ENCODE data around the gene NMT1. TPM values are rescaled to one million over a fixed set of nuclear protein-coding genes. Genes with fewer than 3 reads are reported as not detected.

Gene NMT1
- total RNA-seq, 1 experiment from 2014 or later = 173 TPM

- Histone ChIP-seq H3K27me3 (ENCODE audit: insufficient read depth, low read length) (no peaks in the 10 kb centered on the region), H3K4me1 (ENCODE audit: control insufficient read depth in 1 of 2, insufficient read depth in 2 of 2, low read length in 2 of 2) (peaks cover 3 to 10% of the 10 kb centered on the region in 2 experiments; a peak in 2 of 4 replicates), H2AFZ (ENCODE audit: low read depth, low read length, poor library complexity, severe bottlenecking) (no peak overlapping the region), H3K36me3 (ENCODE audit: control insufficient read depth in 1 of 2, insufficient read depth in 2 of 2, low read length in 2 of 2) (peaks cover 2 to 13% of the 10 kb centered on the region in 2 experiments; a peak in 3 of 4 replicates), H3K79me2 (ENCODE audit: insufficient read depth, low read length) (no peaks in the 10 kb centered on the region), H3K9me3 (ENCODE audit: control insufficient read depth in 1 of 2, insufficient read depth in 1 of 2, low read depth in 1 of 2, low read length in 2 of 2) (no peaks in the 10 kb centered on the region), H3K9ac (ENCODE audit: low read length) (no peak overlapping the region), H3K27ac (ENCODE audit: low read depth, low read length) (0 out of 2 replicates have a peak overlapping the region, but pooled peaks have one; percentile 28), H4K20me1 (ENCODE audit: insufficient read depth) (no peaks in the 10 kb centered on the region), H3K4me2 (ENCODE audit: low read length) (no peak overlapping the region), H3K4me3 (replicated peaks in 1 of 2; ENCODE audit: low read depth in 1 of 2, low read length in 2 of 2) (no peak overlapping the region), H3K9me2 (ENCODE audit: insufficient read depth) (no peaks in the 10 kb centered on the region)
- CTCF ChIA-PET = no interaction called here
- intact Hi-C loops (cut with micrococcal nuclease) = no loop called here
- no peak for ATAC-seq
- no peak for DNase-seq (ENCODE audit: low read depth, low spot score)
- TSS peak; percentile 38 for BruUV-seq (replicated peaks)
- RAD21 ChIA-PET (ENCODE audit: low non-redundant PET in 1 of 2, low total read pairs in 2 of 2, uncharacterized antibody in 2 of 2, unreplicated experiment in 2 of 2) = no interaction called here
- no peak for TF ChIP-seq ZBTB33 (IDR thresholded peaks at IDR 0.05; ENCODE audit: extremely low read depth, insufficient replicate concordance, low read length)
- TF ChIP-seq RAD21 (IDR thresholded peaks at IDR 0.05; ENCODE audit: low read depth) = no peak
- no peak for TF ChIP-seq TCF7L2 (IDR thresholded peaks at IDR 0.05; ENCODE audit: borderline replicate concordance, extremely low read depth, insufficient read depth, insufficient read length)
- no peak for TF ChIP-seq CEBPB (IDR thresholded peaks at IDR 0.05; ENCODE audit: low read depth)
- TF ChIP-seq SP1 (IDR thresholded peaks at IDR 0.05; ENCODE audit: low read depth) = no peak
- TF ChIP-seq JUND (IDR thresholded peaks at IDR 0.05) = no peak
- no peak for TF ChIP-seq CBX3 (IDR thresholded peaks at IDR 0.05; ENCODE audit: low read depth)
- no peak for TF ChIP-seq SIN3A (IDR thresholded peaks at IDR 0.05; ENCODE audit: low read depth)
- TF ChIP-seq REST (IDR thresholded peaks at IDR 0.05; ENCODE audit: low read depth) = no peak
- TF ChIP-seq POLR2A (IDR thresholded peaks at IDR 0.05; ENCODE audit: borderline replicate concordance, extremely low read depth, insufficient read depth, insufficient read length) = no peak
- no peak for TF ChIP-seq ELF1 (IDR thresholded peaks at IDR 0.05; ENCODE audit: borderline replicate concordance, low read depth)
- TF ChIP-seq SRF (IDR thresholded peaks at IDR 0.05; ENCODE audit: low read depth) = no peak
- no peak for TF ChIP-seq YY1 (IDR thresholded peaks at IDR 0.05; ENCODE audit: extremely low read depth, insufficient replicate concordance, low read depth, low read length)
- TF ChIP-seq POLR2AphosphoS5 (IDR thresholded peaks at IDR 0.05; ENCODE audit: low read depth, low read length) = no peak
- TF ChIP-seq, protein P1, sequence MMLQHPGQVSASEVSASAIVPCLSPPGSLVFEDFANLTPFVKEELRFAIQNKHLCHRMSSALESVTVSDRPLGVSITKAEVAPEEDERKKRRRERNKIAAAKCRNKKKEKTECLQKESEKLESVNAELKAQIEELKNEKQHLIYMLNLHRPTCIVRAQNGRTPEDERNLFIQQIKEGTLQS (IDR thresholded peaks at IDR 0.05) = no peak
- TF ChIP-seq, protein P2, sequence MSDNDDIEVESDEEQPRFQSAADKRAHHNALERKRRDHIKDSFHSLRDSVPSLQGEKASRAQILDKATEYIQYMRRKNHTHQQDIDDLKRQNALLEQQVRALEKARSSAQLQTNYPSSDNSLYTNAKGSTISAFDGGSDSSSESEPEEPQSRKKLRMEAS (IDR thresholded peaks at IDR 0.05) = no peak
- no peak for TF ChIP-seq ZNF274 (IDR thresholded peaks at IDR 0.05; ENCODE audit: low read depth, low read length)
- TF ChIP-seq, protein P3, sequence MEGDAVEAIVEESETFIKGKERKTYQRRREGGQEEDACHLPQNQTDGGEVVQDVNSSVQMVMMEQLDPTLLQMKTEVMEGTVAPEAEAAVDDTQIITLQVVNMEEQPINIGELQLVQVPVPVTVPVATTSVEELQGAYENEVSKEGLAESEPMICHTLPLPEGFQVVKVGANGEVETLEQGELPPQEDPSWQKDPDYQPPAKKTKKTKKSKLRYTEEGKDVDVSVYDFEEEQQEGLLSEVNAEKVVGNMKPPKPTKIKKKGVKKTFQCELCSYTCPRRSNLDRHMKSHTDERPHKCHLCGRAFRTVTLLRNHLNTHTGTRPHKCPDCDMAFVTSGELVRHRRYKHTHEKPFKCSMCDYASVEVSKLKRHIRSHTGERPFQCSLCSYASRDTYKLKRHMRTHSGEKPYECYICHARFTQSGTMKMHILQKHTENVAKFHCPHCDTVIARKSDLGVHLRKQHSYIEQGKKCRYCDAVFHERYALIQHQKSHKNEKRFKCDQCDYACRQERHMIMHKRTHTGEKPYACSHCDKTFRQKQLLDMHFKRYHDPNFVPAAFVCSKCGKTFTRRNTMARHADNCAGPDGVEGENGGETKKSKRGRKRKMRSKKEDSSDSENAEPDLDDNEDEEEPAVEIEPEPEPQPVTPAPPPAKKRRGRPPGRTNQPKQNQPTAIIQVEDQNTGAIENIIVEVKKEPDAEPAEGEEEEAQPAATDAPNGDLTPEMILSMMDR (IDR thresholded peaks at IDR 0.05 in 2 of 3, conservative IDR thresholded peaks at IDR 0.05 in 1 of 3; ENCODE audit: borderline replicate concordance in 1 of 3, insufficient read depth in 1 of 3, low read depth in 2 of 3, low read length in 2 of 3) = no peak
- POLR2A ChIA-PET = interaction anchor here (0.6 to 1.5 kb wide), 2 partner anchors 16 to 48 kb away, joined by 4 read pairs; no protein-coding TSS in a partner anchor
These were observed 50.7 kb downstream of the NMT1 start for GRCh38 chr17:45111850-45112249.

Data from HCT116 (cell line).